Uterus (tissue), 4 donors: Measurements from ENCODE around the gene PYGO2. TPM values are rescaled to one million over a fixed set of nuclear protein-coding genes. Genes with fewer than 3 reads are reported as not detected.

Source experiments
- DNase-seq, 2 donors: peaks; one replicate each; pipeline ENCODE4 v3.0.0-alpha.2; 2019 to 2020
- H3K27ac ChIP-seq, 2 donors: fragments of 200-600 bp; sonication (generic); 1 replicate in 1 of 2; 2 replicates in 1 of 2; pipeline ENCODE4 v1.5.1; 2016 to 2018
- H3K27me3 ChIP-seq, 2 donors: fragments of 200-600 bp; sonication (generic); one replicate each; pipeline ENCODE4 v1.5.1; 2018 to 2019; ENCODE audit warnings: control low read depth in 1 of 2
- H3K36me3 ChIP-seq, 2 donors: fragments of 200-600 bp; sonication (generic); one replicate each; pipeline ENCODE4 v1.5.1; 2019; ENCODE audit warnings: control low read depth in 1 of 2
- H3K4me1 ChIP-seq, 2 donors: fragments of 200-600 bp; sonication (generic); one replicate each; pipeline ENCODE4 v1.5.1; 2018 to 2019; ENCODE audit warnings: control low read depth in 1 of 2
- H3K4me3 ChIP-seq, 2 donors: fragments of 200-600 bp; sonication (generic); 1 replicate in 1 of 2; 2 replicates in 1 of 2; pipeline ENCODE4 v1.5.1; 2018 to 2019; ENCODE audit warnings: mild to moderate bottlenecking in 1 of 2
- H3K9me3 ChIP-seq, 2 donors: fragments of 200-600 bp; sonication (generic); one replicate each; pipeline ENCODE4 v1.5.1; 2019; ENCODE audit warnings: control low read depth in 1 of 2
- CTCF ChIP-seq, 4 experiments: fragments of 200-600 bp in 2 of 4; fragments of 450-650 bp in 2 of 4; sonication (generic) in 2 of 4; IDR thresholded peaks; one replicate each; pipeline ENCODE4 v1.5.1; 2016 to 2019; ENCODE audit warnings: antibody characterized with exemption in 4 of 4, mild to moderate bottlenecking in 2 of 4, moderate library complexity in 1 of 4
- POLR2A ChIP-seq, 2 donors: fragments of 450-650 bp; IDR thresholded peaks; one replicate each; pipeline ENCODE4 v1.6.1; 2016; ENCODE audit warnings: antibody characterized with exemption in 2 of 2, mild to moderate bottlenecking in 1 of 2, moderate library complexity in 1 of 2
- intact Hi-C: fragments of 100-400 bp; cut with DNase I; formaldehyde crosslinking; loops from one replicate; pipeline ENCODE4 v1.15.1; 2023; ENCODE audit warnings: low total_unique reads
- total RNA-seq, 4 donors: library from RNA; depleted of rRNA in 3 of 4; stranded (reverse); fragments of >200 nt in 3 of 4; gene quantifications; one replicate each; pipeline versions ENCODE4 v1.1.0 to v1.2.4, GENCODE V29; 2014 to 2023
- donor health status: DM: yes; HTN: yes; CAD: no.

Gene PYGO2
- total RNA-seq, 4 donors from 2014 or later, result 10.0 to 36.4 (median 15.9) TPM

- intact Hi-C loops, result no loop called here
- TF ChIP-seq CTCF (IDR thresholded peaks at IDR 0.05) (no peak), POLR2A (IDR thresholded peaks at IDR 0.05) (no peak)
- Histone ChIP-seq H3K36me3 (no peaks in the 10 kb centered on the region), H3K4me1 (peaks cover 3 to 8% of the 10 kb centered on the region in 2 donors), H3K27me3 (no peaks in the 10 kb centered on the region), H3K9me3 (no peaks in the 10 kb centered on the region), H3K27ac (peak overlapping the region; percentile 99), H3K4me3 (peak overlapping the region; percentile 30 to 37)
- DNase-seq, result peak; percentile 56 to 58
Observed at GRCh38 chr1:154969860-154970452, 8.4 kb upstream of the PYGO2 start.

- Histone ChIP-seq H3K4me3 (peak overlapping the region in 1 of 2 donors; percentile 37), H3K4me1 (peaks cover 3 to 8% of the 10 kb centered on the region in 2 donors), H3K27ac (peak overlapping the region; percentile 99), H3K36me3 (no peaks in the 10 kb centered on the region), H3K9me3 (no peaks in the 10 kb centered on the region), H3K27me3 (no peaks in the 10 kb centered on the region)
- no peak for DNase-seq
- no peak for TF ChIP-seq POLR2A (IDR thresholded peaks at IDR 0.05)
- TF ChIP-seq CTCF (IDR thresholded peaks at IDR 0.05), result no peak
- intact Hi-C loops, result no loop called here
Observed at GRCh38 chr1:154969246-154969645, 7.7 kb upstream of the PYGO2 start.

GRCh38 chr1:154968731-154969130 lies 7.1 kb upstream of the PYGO2 start:
- TF ChIP-seq POLR2A (IDR thresholded peaks at IDR 0.05), result no peak
- no peak for TF ChIP-seq CTCF (IDR thresholded peaks at IDR 0.05)
- no peaks in the 10 kb centered on the region for H3K36me3 ChIP-seq
- peaks cover 3 to 8% of the 10 kb centered on the region in 2 donors for H3K4me1 ChIP-seq
- no peak for DNase-seq
- no peaks in the 10 kb centered on the region for H3K27me3 ChIP-seq
- no peak overlapping the region for H3K4me3 ChIP-seq
- H3K27ac ChIP-seq, result peak overlapping the region; percentile 99
- intact Hi-C loops, result no loop called here
- H3K9me3 ChIP-seq, result no peaks in the 10 kb centered on the region

- Histone ChIP-seq H3K4me1 (peaks cover 7 to 8% of the 10 kb centered on the region in 2 donors), H3K27ac (peak overlapping the region in 1 of 2 donors; percentile 33), H3K27me3 (no peaks in the 10 kb centered on the region), H3K36me3 (no peaks in the 10 kb centered on the region), H3K9me3 (no peaks in the 10 kb centered on the region), H3K4me3 (no peak overlapping the region)
- intact Hi-C loops, result no loop called here
- DNase-seq, result no peak
- TF ChIP-seq POLR2A (IDR thresholded peaks at IDR 0.05) (no peak), CTCF (IDR thresholded peaks at IDR 0.05) (no peak)
Observed at GRCh38 chr1:154967331-154967950, 5.9 kb upstream of the PYGO2 start.

- peaks cover 3 to 7% of the 10 kb centered on the region in 2 donors for H3K4me1 ChIP-seq
- H3K36me3 ChIP-seq, result no peaks in the 10 kb centered on the region
- TF ChIP-seq CTCF (IDR thresholded peaks at IDR 0.05), result no peak
- no peak for TF ChIP-seq POLR2A (IDR thresholded peaks at IDR 0.05)
- DNase-seq, result no peak
- no peak overlapping the region for H3K27ac ChIP-seq
- H3K9me3 ChIP-seq, result no peaks in the 10 kb centered on the region
- no peaks in the 10 kb centered on the region for H3K27me3 ChIP-seq
- no peak overlapping the region for H3K4me3 ChIP-seq
- intact Hi-C loops, result no loop called here
Observed at GRCh38 chr1:154966111-154966510, 4.5 kb upstream of the PYGO2 start.
